K562 (cell line): Measurements from ENCODE around the gene ITGAE. TPM values are rescaled to one million over a fixed set of nuclear protein-coding genes. Genes with fewer than 3 reads are reported as not detected.

Experiments
- ATAC-seq: fragments of 200-7000 bp; cut with Tn5 transposase; 3 replicates; pipeline ENCODE4 v1.9.1; 2020; ENCODE audit warnings: moderate library complexity
- BruUV-seq: library from RNA; stranded (reverse); fragments of 400-500 nt; replicated peaks from 2 replicates; lab custom pipeline; 2021; lab: Mats Ljungman, UMichigan
- CTCF ChIA-PET: fragments of 300-600 bp; formaldehyde crosslinking; extraction: SDS; loops from one replicate; lab custom pipeline; 2021; ENCODE audit warnings: low intra/inter-chr PET ratio; lab: Yijun Ruan, JAX
- POLR2A ChIA-PET: fragments of 300-600, 350-650 bp; sonication (Branson Sonifier 250); formaldehyde crosslinking; extraction: SDS; loops from one replicate; lab custom pipeline; 2021; ENCODE audit warnings: antibody characterized with exemption, inconsistent platforms; lab: Yijun Ruan, JAX
- DNase-seq, 4 experiments: peaks; one replicate each; pipeline versions ENCODE4 v3.0.0 to v3.0.0-alpha.2; 2011 to 2018; ENCODE audit warnings: low spot score in 3 of 4, mixed read lengths in 3 of 4; ENCODE audit errors: extremely low read depth in 1 of 4
- FAIRE-seq: peaks from 2 replicates; lab custom pipeline; 2011; peaks lifted over from hg19 to GRCh38; lab: Jason Lieb, UNC
- H2AFZ ChIP-seq: 2 replicates; pipeline ENCODE4 v1.6.0; 2011; ENCODE audit warnings: low read depth, low read length, control low read depth, inconsistent platforms
- H3K27ac ChIP-seq: fragments of 200-600 bp; 3 replicates; pipeline ENCODE4 v1.8.0; 2011; ENCODE audit warnings: low read depth, mild to moderate bottlenecking, control low read depth, inconsistent platforms, low read length, moderate library complexity, mixed read lengths; ENCODE audit errors: extremely low read depth
- H3K27me3 ChIP-seq, 2 experiments: fragments of 300-600 bp in 1 of 2; 2 replicates in 1 of 2; 3 replicates in 1 of 2; pipeline versions ENCODE4 v1.6.0 to v1.8.0; 2011; ENCODE audit warnings: inconsistent platforms in 2 of 2, low read length in 2 of 2, mild to moderate bottlenecking in 1 of 2, mixed read lengths in 1 of 2, moderate library complexity in 1 of 2; ENCODE audit not compliant: control insufficient read depth in 2 of 2, insufficient read depth in 2 of 2
- H3K36me3 ChIP-seq: fragments of 300-600 bp; 3 replicates; pipeline ENCODE4 v1.8.0; 2011; ENCODE audit warnings: mild to moderate bottlenecking, low read length, inconsistent platforms; ENCODE audit not compliant: control insufficient read depth, insufficient read depth
- H3K4me1 ChIP-seq, 2 experiments: fragments of 200-600 bp in 1 of 2; replicated peaks in 1 of 2; 2 replicates in 1 of 2; 3 replicates in 1 of 2; pipeline versions ENCODE4 v1.5.1 to v1.8.0; 2011; ENCODE audit warnings: inconsistent platforms in 2 of 2, low read length in 2 of 2, mild to moderate bottlenecking in 1 of 2, mixed read lengths in 1 of 2, moderate library complexity in 1 of 2; ENCODE audit not compliant: control insufficient read depth in 2 of 2, insufficient read depth in 2 of 2
- H3K4me2 ChIP-seq: 2 replicates; pipeline ENCODE4 v1.6.1; 2011; ENCODE audit warnings: low read length, control low read depth, inconsistent platforms, mixed read lengths; ENCODE audit not compliant: insufficient read depth
- H3K4me3 ChIP-seq: fragments of 200-600 bp; sonication (generic), shearing (Covaris generic); 2 replicates; pipeline ENCODE4 v1.5.1; 2016; ENCODE audit warnings: control low read depth, inconsistent platforms
- H3K79me2 ChIP-seq: fragments of 200-600 bp; 3 replicates; pipeline ENCODE4 v1.8.0; 2011; ENCODE audit warnings: low read length, inconsistent platforms; ENCODE audit not compliant: control insufficient read depth, insufficient read depth
- H3K9ac ChIP-seq, 2 experiments: 2 replicates each; pipeline versions ENCODE4 v1.6.0 to v1.6.1; 2011; ENCODE audit warnings: low read depth in 2 of 2, low read length in 2 of 2, control low read depth in 1 of 2, inconsistent platforms in 1 of 2, mild to moderate bottlenecking in 1 of 2, mixed read lengths in 1 of 2; ENCODE audit not compliant: insufficient read depth in 1 of 2
- H3K9me1 ChIP-seq: one replicate; pipeline ENCODE4 v1.6.0; 2011; ENCODE audit warnings: inconsistent platforms, mild to moderate bottlenecking, low read length, moderate library complexity; ENCODE audit not compliant: control insufficient read depth, insufficient read depth
- H3K9me3 ChIP-seq: replicated peaks from 2 replicates; pipeline ENCODE4 v1.5.1; 2011; ENCODE audit warnings: low read depth, low read length, inconsistent platforms; ENCODE audit not compliant: control insufficient read depth, insufficient read depth
- H4K20me1 ChIP-seq: replicated peaks from 2 replicates; pipeline ENCODE4 v1.6.1; 2011; ENCODE audit warnings: low read length, inconsistent platforms, mixed read lengths; ENCODE audit not compliant: control insufficient read depth, insufficient read depth
- ATF3 ChIP-seq, 2 experiments: fragments of 450-650 bp in 1 of 2; sonication (generic) in 1 of 2; formaldehyde crosslinking in 1 of 2; IDR thresholded peaks in 1 of 2; conservative IDR thresholded peaks in 1 of 2; 2 replicates each; pipeline versions ENCODE4 v1.6.1 to v1.8.1; 2016 to 2023; ENCODE audit warnings: mild to moderate bottlenecking in 2 of 2, moderate library complexity in 2 of 2, inconsistent platforms in 1 of 2, missing genetic modification reagents in 1 of 2
- ZNF318 ChIP-seq, 2 experiments: fragments of 450-650 bp; IDR thresholded peaks; 2 replicates each; pipeline ENCODE4 v1.6.1; 2016; ENCODE audit warnings: mild to moderate bottlenecking in 2 of 2, borderline replicate concordance in 1 of 2, low read depth in 1 of 2, moderate library complexity in 1 of 2
- WGBS: fragments of 100-300 bp; shearing (Covaris generic); methylation state at CpG from one replicate; pipeline ENCODE4 v1.1.6; 2016; ENCODE audit warnings: low coverage, mixed read lengths; ENCODE audit not compliant: insufficient coverage; ENCODE audit errors: missing lambda C conversion rate; 5-methylcytosine and 5-hydroxymethylcytosine counted together
- in situ Hi-C: fragments of 300-500 bp; cut with MboI; formaldehyde crosslinking; loops from 4 replicates; pipeline ENCODE4 v1.15.0; 2018; ENCODE audit warnings: inconsistent platforms, mixed read lengths
- intact Hi-C: fragments of 100-400 bp; cut with micrococcal nuclease; formaldehyde crosslinking; loops from 2 replicates; pipeline ENCODE4 v1.14.2; 2022
- polyA plus RNA-seq, 8 experiments: library from polyadenylated mRNA; depleted of rRNA in 4 of 8; stranded (reverse) in 5 of 8; unstranded in 3 of 8; fragments of >200 nt; fragmentation: Nextera tagmentation in 2 of 8; fragmentation: Illumina TruSeq in 1 of 8; extraction: Ambion mirVana in 2 of 8; extraction: Trizol in 1 of 8; gene quantifications; 2 replicates each; pipeline versions ENCODE4 v1.2.1 to v1.2.3, GENCODE V29; 2011 to 2014; ENCODE audit warnings: inconsistent platforms in 1 of 8, missing spikeins in 1 of 8
- total RNA-seq, 7 experiments: library from RNA; depleted of rRNA in 6 of 7; stranded (reverse); fragments of >200 nt in 6 of 7; fragmentation: Illumina TruSeq in 2 of 7; extraction: Trizol in 2 of 7; gene quantifications; 2 replicates each; pipeline versions ENCODE4 v1.2.1 to v1.2.3, GENCODE V29; 2011 to 2021; ENCODE audit warnings: low replicate concordance in 1 of 7

The ITGAE gene
- total and polyA plus RNA-seq, 9 of the 15 experiments (the other 6 are each of a cell fraction or from before 2014, with no cell fraction given) = 14.8 to 160 (median 27.0) TPM

GRCh38 chr17:3826191-3826590, 25.2 kb upstream of the ITGAE start:
- H3K36me3 ChIP-seq = peaks cover 66% of the 10 kb centered on the region
- H3K27ac ChIP-seq = no peak overlapping the region
- no peak for DNase-seq
- intact Hi-C loops = loop anchor here (2.0 kb wide), 1 partner anchor 143 kb away; no protein-coding TSS in a partner anchor
- no peak for TF ChIP-seq ZNF318 (IDR thresholded peaks at IDR 0.05; ENCODE audit: borderline replicate concordance in 1 of 2, low read depth in 1 of 2)
- 0 out of 2 replicates have a peak, but pooled peaks have one; percentile 15 for TF ChIP-seq ATF3 (IDR thresholded peaks at IDR 0.05)
- no peak for TF ChIP-seq ATF3 (CRISPR knock-in tag; conservative IDR thresholded peaks at IDR 0.05)
- no peak overlapping the region for H2AFZ ChIP-seq
- H3K4me2 ChIP-seq = no peak overlapping the region
- BruUV-seq = no TSS peak
- no peak for FAIRE-seq
- no peaks in the 10 kb centered on the region for H3K9me3 ChIP-seq
- H3K9me1 ChIP-seq = no peaks in the 10 kb centered on the region
- in situ Hi-C loops = no loop called here
- H4K20me1 ChIP-seq = no peaks in the 10 kb centered on the region
- H3K27me3 ChIP-seq = no peaks in the 10 kb centered on the region
- H3K4me3 ChIP-seq = no peak overlapping the region
- H3K79me2 ChIP-seq = no peaks in the 10 kb centered on the region
- ChIA-PET CTCF (no interaction called here), POLR2A (no interaction called here)
- ATAC-seq = no peak
- no peak overlapping the region for H3K9ac ChIP-seq
- 78% methylated on average over 3 of the region's 4 CpGs for WGBS
- H3K4me1 ChIP-seq = no peaks in the 10 kb centered on the region
